Measurements from ENCODE around the gene CFAP46.

GRCh38 chr10:132918617-132919373 lies 23.6 kb downstream of the CFAP46 start:
- TF ChIP-seq CTCF (IDR thresholded peaks at IDR 0.05) (no peak), POLR2A (IDR thresholded peaks at IDR 0.05) (no peak)

Measured in Peyer's patch (tissue), 4 donors.